ENCODE results near the gene NCR3LG1.

DNA sequence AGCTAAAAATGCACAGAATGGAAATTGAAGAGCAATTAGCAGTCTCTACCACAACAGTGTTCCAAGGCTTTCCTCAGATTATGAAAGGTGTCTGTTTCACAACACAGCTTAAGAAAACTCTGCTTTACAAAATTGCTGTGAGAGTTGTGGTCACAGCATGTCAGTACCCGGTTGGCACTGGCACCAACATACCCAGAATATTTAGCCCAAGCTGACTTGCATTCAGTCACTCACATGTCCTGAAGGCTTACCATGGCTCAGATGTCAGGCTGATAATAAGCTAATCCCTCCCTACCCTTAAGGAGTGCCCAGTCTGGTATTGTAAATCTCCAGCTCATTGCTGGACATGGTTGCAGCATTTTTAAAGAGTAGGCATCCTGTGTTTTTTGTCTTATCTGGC is 14.9 kb downstream of the NCR3LG1 start:
- TF ChIP-seq ZNF8 (CRISPR knock-in tag; IDR thresholded peaks at IDR 0.05) (no peak), RARB (CRISPR knock-in tag; IDR thresholded peaks at IDR 0.05) (no peak), ARNTL (CRISPR knock-in tag; IDR thresholded peaks at IDR 0.05; ENCODE audit: borderline replicate concordance, low read depth) (no peak), TOX (CRISPR knock-in tag; IDR thresholded peaks at IDR 0.05; ENCODE audit: borderline replicate concordance) (no peak), CREB5 (CRISPR knock-in tag; IDR thresholded peaks at IDR 0.05; ENCODE audit: low read depth) (no peak), ISL1 (CRISPR knock-in tag; IDR thresholded peaks at IDR 0.05) (no peak), PPARA (CRISPR knock-in tag; IDR thresholded peaks at IDR 0.05; ENCODE audit: borderline replicate concordance) (no peak), ZNF565 (CRISPR knock-in tag; conservative IDR thresholded peaks at IDR 0.05; ENCODE audit: low read depth) (no peak), CSDC2 (CRISPR knock-in tag; IDR thresholded peaks at IDR 0.05) (no peak)
